ENCODE data around the gene ZEB2.

Gene ZEB2

DNA sequence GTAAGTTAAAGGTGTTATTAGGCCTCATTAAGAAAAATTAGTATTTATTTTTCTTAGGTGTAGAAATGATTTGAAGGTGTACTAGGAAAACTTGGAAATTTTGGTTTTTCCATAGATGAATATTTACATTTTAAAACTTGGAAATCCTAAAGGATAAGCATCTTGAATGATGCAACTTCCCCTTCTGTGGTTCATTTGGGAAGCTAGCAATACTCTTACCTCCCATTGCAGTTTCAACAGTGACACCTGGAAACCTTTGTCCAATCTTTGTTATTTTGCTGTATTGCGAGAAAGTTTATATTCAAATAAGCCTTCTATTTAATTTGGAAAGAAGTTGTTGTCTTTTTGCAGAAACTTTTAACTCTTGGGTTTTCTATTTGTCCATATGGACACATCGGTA is 68.5 kb downstream of the ZEB2 start:
- DNase-seq (ENCODE audit: low read depth): no peak

DNA sequence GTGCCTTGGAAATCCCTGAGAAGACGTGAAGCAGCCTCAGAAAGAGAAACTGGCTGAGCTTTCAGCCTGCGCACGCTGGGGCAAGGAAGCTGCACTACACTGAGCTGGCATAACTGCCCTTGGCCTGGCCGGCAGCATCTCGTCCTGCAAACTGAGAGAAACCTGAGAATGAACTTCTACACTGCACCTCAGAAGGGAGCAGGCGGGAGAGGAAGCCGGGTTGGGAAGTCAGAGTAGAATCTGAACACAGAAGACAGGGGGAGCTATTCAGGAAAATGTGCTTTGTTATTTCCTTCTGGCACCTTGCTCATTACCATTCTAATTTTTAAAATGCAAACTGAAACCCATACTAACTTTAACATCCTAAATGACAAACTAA is 70.9 kb downstream of the ZEB2 start:
- DNase-seq (ENCODE audit: low read depth): no peak

DNA sequence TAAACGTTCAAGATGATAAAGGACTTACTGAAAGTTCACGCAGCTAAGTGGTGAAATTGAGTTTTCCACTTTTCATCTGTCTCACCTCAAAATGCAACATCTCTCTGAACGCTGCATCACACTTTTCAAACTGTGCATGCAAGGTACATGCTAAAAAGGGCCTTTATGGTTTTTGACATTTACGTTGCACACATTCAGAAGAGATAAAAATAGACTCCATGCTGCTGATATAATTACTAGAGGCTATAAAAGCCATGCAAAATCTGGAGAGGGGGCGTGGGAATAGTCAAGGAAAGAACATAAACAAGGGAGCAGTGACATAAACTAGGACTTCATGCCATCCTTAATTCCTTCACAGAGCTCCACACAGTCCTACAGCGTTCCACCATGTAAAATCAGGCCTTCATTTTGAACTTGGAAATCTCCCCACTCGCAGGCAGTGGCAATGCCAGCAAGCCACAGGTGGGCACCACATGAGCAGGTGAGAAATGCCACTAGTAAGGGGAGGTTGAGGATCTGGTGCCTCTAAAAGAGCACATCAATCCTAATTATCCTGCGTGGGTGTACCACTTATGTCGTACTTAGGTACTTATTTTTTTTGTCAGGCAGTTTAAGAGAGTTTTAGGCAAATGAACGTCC is 71.4 kb downstream of the ZEB2 start:
- DNase-seq (ENCODE audit: low read depth): no peak

DNA sequence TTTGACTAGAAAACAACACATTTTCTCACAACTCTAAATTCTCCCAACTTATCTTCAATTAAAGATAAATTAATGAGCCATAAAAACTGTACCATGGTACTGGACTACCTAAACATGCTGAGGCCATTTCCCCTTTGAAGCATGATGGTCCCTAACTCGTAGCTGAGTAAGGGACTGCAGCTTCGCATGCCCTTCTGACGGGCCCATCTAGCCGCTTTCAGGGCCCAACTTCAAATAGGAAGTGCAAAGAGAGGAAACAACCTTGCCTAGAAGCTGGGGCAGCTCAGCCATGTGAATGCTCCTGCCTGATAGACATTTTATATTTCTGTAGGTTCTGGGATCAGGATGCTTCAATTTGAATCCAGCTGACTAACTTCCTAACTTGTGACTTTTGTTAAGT is 72.4 kb downstream of the ZEB2 start:
- DNase-seq (ENCODE audit: low read depth): no peak

DNA sequence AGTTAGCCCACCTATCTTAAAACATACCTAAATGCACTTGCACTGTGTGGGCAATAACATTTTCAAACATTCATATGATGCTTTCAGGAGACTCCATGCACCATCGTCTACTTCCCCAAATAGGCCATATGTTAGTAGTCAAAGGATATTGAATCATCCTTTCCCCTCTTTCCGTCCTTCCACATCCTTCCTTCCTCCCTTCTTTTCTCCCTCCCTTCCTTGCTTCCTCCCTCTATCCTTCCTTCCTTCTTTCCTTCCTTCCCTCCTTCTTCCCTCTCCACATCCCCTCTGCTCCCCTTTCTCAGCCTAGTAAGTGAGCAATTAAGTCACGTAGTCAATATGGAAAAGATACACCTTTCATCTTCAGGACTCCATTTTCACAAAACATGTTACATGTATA is 73.8 kb downstream of the ZEB2 start:
- no peak for DNase-seq (ENCODE audit: low read depth)

DNA sequence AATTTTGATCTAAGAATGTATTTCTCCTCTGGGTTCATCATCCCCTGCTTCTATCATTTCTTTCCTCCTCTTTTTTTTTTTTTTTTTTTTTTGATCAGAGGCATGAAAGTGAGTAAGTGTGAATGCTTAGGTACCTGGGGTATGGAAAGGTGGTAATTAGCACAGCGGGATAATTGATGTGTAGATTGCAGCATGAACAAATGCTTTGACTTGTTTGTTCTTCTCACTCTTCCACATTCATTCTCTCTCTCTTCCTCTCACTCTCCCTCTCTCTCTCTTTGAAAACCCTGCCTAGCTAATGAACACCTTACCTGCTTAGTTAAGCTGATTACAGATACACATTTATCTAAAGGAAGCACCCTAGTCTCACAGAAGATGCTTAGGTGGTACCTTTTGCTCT is 74.7 kb downstream of the ZEB2 start:
- no peak for DNase-seq (ENCODE audit: low read depth)

DNA sequence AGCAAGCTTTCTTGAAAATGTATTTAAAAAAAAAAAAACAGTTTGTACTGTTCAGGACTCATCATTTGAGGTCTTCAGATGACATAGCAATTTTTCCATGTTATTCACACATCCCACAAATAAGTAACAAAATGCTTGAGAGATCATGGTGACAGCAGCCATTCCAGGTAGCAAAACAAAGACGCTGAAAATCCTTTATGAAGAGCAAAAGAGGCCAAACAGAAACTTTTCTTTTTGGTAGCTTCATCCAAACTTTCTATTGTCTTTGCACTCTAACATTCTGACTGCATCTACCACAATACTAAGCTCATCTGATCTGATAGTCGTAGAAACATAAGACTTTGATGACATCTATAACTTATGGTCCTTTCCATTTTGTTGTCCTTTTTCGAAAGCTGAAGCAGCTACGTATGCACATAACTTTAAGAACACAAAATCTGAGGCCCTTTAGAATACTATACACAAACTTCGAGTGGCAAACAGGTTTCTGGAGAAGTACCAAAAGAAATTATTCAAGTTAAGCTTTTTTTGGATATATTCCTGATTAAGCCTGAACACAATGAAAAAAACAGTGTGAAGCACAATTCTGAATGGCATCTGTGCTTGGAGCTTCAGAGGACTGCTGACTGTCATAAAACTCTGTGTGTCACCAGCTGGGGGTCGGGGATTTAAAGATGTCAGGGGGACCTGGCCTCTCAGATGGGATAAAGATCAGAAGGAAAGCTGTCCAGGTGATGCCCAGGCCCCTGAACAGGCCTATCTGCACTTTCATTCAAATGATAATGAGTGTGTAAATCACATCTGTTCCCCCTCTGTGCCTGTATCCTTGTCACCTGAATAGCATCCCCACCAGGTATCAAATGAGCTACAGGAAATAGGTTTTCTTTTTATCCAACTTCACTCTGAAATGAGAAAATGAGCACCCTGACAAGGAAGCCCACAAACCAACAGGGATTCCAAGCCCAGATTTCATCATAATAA is 75.8 kb downstream of the ZEB2 start:
- DNase-seq (ENCODE audit: low read depth): no peak

DNA sequence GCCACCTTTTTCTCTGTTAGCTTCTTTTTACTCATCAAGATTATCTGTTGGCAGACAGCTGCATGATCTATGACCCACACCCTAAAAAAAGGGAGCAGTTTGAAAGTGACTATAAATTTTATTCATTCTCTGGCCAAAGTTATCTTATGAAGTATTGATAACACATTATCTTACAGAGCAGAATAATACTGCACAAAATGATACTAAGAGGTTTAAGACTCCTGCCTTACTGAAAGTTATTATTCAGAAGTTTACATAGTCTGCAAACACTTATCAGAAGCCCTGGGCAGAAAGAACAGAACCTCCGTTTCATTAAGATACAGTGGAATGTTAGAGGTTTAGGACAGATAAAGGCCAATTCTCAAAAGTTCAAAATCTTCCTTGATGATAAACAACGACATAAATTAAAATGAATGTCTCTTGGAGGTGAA is 78.2 kb downstream of the ZEB2 start:
- DNase-seq (ENCODE audit: low read depth): no peak

DNA sequence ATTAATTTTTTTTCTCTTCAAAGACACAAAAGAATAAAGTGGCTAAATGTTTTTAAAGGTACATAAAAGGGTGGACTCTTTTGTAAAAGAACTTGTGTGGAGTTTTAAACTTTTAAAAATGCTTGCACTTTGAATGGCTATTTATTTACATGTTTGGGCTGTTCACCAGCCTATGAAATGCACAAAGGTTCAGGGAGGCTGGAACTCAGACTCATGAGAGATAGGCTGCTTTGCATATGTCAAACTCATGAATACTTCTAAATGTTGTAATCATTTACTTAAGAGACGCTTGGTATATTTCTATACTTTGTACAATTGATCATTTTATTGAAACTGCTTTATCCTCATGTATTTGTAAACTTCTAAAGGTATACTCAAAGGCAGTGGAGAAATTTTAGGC is 79.9 kb downstream of the ZEB2 start:
- no peak for DNase-seq (ENCODE audit: low read depth)

DNA sequence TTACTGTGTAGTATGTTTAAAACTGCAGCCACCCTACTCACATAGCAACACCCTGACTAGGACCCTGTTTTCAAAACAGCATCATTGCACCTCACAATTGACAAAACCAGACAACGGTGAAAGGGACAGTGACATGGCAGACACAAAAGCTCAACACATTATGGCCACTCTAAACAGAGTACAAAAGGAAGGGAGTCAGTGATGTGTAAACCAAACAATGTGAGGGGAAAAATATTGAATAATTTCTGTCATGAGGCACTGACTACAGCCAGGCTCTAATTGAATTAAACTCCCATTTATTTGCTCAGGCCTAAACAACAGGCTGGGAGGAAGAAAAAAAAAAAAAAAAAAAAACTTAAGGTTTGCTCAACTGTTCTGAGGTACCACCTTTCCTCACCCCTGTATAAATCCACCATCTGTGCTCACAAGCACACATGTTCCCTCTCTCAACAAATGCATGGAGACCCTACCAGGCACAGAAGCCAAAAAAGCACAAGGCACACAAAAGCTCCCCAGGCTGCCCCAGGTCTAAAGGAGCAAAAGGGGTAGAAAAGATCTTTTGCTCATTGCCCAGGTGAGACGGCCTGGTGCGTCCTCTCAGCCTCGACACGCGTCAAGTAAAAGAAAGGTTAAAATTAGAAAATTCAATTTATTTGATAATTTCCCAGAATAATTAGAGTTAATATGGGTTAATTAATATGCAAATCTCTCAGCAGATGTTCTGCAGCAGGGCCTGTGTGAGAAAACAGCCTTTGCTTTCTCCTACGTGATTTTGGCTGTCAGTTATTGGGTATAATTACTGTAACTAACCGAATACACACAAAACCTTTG is 80.9 kb downstream of the ZEB2 start:
- DNase-seq (ENCODE audit: low read depth): no peak

DNA sequence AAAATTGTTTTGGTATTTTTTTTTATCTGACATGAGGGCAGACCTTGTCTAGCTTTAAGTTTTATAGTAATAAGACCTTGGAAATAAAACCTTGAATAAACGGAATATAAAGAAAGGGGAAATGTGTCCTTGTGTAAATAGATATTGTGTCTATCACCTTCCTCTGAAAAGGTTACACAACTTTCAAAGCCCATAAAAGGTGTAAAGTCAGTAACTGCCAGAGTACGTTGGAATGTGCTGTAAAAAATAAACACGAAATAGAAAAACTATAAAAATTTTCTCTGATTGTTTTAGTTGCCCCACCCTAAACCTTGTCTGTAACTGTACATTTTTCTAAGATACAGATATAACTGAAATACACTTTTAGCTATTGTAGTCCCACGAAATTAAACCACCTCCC is 82.3 kb downstream of the ZEB2 start:
- DNase-seq (ENCODE audit: low read depth): no peak

DNA sequence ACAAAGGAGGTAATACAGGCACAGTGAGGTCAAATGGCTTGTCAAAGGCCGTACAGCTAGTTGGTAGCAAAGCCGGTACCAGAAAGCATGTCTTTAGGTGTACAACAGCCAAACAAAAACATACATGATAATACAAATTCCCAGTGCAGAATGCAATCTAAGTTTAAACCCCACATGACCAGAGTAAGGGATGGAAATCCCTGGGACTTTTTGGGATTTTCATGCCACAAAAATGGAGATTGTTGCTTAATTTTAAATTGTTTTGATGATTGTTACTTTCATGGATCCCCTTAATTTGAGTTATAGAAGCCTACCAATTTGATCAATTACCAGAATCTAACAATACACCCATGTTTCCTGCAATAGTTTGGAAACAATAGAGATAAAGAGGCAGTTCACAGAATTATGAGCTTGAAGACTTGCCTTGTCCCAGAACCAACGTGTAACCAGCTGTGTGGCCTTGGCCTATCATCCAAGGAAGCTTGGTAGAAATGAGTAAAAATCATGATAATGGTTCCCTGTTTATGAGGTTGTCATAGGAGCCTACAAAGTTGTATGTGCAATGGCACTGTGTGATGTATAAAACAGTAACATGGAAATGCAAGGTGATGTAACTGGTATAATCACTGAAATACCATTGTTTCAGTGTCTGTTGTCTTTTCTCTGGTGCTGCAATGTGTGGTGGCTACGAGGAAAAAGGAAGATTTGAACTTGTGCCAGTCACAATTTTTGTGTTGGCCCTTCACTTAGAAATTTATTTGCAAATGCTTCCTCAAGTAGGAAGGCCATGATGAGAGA is 85.3 kb downstream of the ZEB2 start:
- no peak for DNase-seq (ENCODE audit: low read depth)

DNA sequence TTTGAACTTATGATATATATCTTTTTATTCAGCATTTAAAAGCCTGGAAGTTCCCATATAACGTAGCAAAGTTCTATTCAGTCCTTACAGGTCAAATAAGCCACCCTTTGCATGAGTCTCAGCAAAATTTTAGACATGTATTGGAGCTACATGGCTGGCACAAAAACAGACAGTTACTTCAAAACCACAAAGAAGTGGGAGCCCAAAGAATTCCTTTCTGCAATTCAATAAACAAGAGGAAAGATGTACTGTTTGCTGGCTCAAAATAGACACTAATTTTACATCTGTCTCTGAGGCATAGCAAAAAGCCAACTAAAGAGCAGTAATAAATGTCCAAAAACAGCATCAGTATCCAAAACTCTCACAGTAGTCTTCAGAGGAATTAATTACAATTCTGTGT is 87.0 kb downstream of the ZEB2 start:
- DNase-seq (ENCODE audit: low read depth): no peak

DNA sequence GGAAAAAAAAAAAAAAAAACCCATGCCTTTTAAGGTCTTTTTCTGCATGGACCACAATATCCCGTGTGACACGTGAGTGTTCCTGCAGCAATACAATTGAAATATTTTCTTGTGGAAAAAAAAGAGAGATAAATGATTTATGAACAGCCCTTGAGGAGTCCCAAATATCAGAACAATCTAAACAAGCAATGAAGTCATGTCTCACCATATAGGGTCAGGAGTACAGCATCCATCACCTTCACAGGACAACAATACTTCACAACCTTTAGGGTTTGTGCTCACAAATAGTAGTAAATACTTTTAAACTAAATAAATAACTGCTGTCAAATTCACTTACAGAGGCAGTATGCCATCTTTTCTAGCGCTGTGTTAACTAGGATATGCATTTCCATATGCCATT is 87.9 kb downstream of the ZEB2 start:
- DNase-seq (ENCODE audit: low read depth): no peak

DNA sequence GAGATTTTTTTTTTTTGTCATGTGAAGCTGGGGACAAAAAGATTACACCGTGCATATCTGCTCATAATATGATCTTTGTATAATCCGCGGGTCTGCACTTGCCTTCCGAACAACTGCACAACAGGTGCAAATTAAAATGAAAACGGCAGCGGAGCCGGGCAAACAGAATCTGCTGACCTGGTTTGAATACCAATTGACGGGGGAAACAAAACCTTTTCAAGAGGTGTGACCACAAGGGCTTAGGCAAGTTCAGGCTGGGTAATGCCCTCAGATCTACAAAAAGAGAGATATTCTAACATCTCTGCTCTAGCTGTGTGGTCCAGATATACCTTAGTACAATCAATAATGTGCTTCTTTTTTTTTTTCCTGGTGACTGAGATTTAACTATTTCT is 88.5 kb downstream of the ZEB2 start:
- no peak for DNase-seq (ENCODE audit: low read depth)

DNA sequence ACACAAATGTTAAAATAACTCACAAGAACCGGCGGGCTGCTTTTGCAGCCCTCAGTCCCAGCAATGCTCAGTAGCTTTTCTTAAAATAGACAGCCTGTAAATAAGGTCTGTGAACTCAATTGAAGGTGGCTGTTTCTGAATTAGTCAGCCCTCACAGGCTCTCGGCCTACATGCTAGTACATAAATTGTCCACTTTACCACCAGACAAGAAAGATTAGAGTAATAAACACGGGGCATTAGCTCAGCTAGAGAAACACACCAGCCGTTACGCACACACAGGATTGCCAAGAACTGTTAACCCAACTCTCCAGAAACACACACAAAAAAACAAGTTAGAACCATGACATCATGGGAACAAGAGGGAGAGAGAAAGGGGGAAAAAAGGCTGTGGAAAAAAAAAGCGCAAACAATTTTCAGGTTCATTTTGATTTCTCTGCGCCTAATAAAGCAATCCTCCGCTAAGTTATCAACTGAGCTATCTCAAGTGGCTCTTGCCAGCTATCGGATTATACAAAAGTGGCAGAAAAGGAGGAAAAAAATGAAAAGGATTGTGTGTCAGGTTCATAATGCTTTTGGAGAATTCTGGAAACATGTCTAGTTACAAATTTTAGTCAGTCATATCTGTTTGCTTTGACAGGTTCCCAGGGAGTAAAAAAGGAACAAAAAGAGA is 89.1 kb downstream of the ZEB2 start:
- DNase-seq (ENCODE audit: low read depth): no peak

DNA sequence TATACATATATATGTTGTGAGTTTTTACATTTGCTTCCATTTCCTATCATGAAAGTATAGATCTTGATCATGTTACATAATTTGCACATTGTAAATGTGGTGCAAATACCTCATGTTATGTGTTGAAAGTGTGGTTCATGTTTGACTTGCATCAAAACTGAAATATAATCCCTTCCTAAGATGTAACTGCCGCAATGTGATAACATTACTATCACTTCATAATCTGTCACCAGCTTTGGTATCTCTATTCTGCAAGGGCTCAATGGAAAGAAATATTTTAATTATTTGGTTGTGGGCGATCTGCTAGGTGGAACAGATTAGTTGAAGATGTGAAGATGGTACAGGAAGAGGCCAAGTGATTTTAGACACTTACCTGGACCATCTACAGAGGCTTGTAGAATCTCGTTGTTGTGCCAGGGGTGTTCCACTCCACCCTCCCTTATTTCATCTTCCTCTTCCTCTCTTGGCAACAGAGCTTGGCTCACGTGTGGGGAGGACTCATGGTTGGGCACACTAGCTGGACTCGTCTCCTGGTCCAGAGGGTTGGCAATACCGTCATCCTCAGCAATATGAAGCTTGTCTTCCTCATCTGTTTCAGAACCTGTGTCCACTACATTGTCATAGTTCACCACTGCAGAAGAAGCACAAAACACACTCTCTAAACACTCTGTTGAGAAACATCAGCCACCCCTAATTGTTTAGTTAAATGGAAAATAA is 90.4 kb downstream of the ZEB2 start:
- DNase-seq (ENCODE audit: low read depth): no peak

DNA sequence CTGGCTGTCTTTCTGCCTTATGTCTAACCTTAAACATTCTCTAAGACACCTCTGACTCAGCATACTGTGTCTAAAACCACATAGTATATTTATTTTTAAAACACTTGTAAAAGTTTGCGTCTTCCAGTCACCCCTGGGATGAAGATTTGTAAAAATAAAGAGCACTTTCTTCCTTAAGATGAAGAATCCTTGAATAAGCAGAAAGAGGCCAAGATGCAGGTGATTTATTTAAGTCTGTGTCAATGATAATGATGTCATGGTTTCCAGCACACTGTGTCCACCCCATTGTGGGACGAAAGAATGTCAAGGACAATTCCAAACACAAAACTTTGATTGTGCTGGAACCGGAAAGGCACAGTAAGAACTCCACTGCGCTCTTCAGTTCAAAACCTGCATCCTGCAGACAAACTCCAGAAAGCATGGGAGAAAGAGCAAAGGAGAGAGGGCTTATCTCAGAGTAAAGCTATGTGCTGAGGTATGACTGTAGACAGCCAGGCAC is 92.9 kb downstream of the ZEB2 start:
- no peak for DNase-seq (ENCODE audit: low read depth)

DNA sequence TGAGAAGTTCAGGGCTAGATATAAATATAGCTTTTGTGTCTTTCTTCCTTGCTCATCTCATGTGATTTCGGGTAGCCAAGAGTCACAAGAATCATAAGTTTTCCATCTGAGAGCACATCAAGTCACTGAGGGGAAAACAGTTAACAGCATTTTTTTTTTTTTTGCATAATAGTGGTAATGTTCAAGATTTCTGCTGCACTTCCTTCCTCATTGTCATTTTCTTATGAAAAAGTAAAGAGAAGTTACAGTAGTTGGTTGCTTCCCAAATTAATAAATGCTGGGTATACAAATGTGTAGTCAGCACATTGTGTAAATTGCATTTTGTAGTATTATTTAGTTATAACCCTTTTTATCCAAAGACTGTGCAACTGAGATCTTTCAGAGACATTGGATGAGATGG is 93.6 kb downstream of the ZEB2 start:
- no peak for DNase-seq (ENCODE audit: low read depth)

DNA sequence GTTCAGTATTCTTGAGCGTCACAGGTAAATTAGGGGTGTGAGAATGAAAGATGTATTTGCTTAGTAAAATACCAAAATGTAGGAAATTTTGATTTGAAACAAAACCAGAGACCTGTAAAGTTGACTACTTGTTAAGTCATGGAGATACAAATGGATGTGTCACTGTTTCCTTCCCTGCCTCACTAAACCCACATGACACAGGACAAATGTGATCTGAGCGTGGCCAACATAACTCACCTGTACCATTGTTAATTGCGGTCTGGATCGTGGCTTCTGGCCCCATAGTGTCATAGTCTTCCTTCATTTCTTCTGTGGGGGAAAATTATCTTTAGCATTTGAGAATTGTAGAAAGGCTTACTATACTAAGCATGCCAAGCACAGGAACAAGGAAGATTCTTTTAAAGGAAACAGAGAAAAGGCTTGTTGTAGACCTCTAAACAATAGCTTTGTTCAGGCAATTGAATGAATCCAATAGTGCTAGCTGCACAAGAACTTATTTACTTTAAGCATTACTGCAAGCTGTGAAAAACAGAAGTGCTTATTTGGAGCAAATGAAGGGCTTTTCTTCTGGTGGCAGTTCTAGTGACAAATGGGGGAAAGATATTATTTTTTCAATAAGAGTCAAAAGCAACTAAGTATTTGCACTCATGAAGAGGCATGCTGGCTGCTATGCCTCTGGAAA is 95.2 kb downstream of the ZEB2 start:
- DNase-seq (ENCODE audit: low read depth): no peak

Data from activated T-cell treated with anti-CD3 and anti-CD28 coated beads for 1 hour (primary cell).